Transverse colon (tissue), 3 donors: ENCODE data around the gene ORC1.

Source experiments
- CTCF ChIP-seq, 5 experiments: fragments of 200-600 bp in 3 of 5; fragments of 450-650 bp in 2 of 5; sonication (generic) in 3 of 5; IDR thresholded peaks; 1 replicate in 2 of 5; 2 replicates in 3 of 5; pipeline ENCODE4 v1.5.1; 2016 to 2017; ENCODE audit warnings: antibody characterized with exemption in 5 of 5, inconsistent platforms in 3 of 5, mild to moderate bottlenecking in 2 of 5, moderate library complexity in 1 of 5
- POLR2A ChIP-seq: fragments of 450-650 bp; IDR thresholded peaks from one replicate; pipeline ENCODE4 v1.6.1; 2016; ENCODE audit warnings: antibody characterized with exemption, mild to moderate bottlenecking, moderate library complexity

DNA sequence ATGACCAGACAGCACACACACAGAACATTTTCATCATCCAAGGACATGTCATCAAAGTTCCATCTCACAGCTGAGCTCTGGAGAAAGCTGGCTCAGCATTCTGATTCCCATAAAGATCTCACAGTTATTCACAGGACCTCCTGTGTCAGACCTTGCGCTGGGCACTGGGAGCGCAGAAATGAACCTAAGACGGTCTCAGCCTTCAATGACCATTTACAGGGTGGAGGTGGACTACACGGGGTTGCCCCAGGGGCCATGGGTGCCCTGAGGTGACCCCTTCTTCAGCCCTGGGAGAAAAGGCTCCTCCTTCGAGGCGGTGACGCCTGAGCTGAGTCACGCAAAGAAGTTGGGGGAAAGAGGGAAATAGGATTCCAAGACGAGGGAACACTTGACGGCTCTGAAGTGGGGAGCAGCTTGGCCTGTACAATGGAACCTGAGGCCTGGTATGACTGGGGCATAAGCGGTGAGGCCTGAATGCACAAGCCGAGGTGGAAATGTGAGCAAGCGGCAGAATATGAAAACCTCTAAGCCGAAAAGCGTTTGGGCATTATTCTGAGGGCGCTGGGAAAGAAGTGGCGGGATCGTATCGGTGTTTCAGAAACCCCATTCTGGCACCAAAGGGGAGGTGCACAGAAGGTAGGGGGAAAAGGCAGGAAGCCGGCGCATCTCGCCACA lies 39.0 kb downstream of the ORC1 start:
- no peak for TF ChIP-seq CTCF (IDR thresholded peaks at IDR 0.05)
- no peak for TF ChIP-seq POLR2A
